ENCODE measurements around the gene BDP1.

Gene BDP1

GRCh38 chr5:71529682-71530081 lies 74.2 kb downstream of the BDP1 start:
- Histone ChIP-seq H3K36me3 (ENCODE audit: insufficient read depth, low read length) (peaks cover 60% of the 10 kb centered on the region), H4K20me1 (ENCODE audit: insufficient read depth, low read length) (no peaks in the 10 kb centered on the region), H2AFZ (ENCODE audit: low read length) (no peak overlapping the region)

GRCh38 chr5:71533142-71533541 lies 77.7 kb downstream of the BDP1 start:
- Histone ChIP-seq H3K9me3 (ENCODE audit: low read length) (no peaks in the 10 kb centered on the region), H4K20me1 (ENCODE audit: insufficient read depth, low read length) (no peaks in the 10 kb centered on the region), H3K4me1 (ENCODE audit: insufficient read depth, low read length, severe bottlenecking) (no peaks in the 10 kb centered on the region), H3K9me2 (ENCODE audit: low read depth, low read length) (no peaks in the 10 kb centered on the region), H3F3A (ENCODE audit: insufficient read depth, low read length) (no peaks in the 10 kb centered on the region), H2AFZ (ENCODE audit: low read length) (no peak overlapping the region), H3K4me3 (ENCODE audit: low read depth, low read length, poor library complexity, severe bottlenecking) (no peak overlapping the region), H3K36me3 (ENCODE audit: insufficient read depth, low read length) (peaks cover 65% of the 10 kb centered on the region), H3K27ac (ENCODE audit: low read depth, low read length, poor library complexity, severe bottlenecking) (no peak overlapping the region), H3K79me2 (ENCODE audit: insufficient read depth, low read length) (no peaks in the 10 kb centered on the region), H3K4me2 (ENCODE audit: low read length) (no peak overlapping the region), H3K9ac (ENCODE audit: low read length) (no peak overlapping the region), H3K27me3 (ENCODE audit: insufficient read depth, low read length) (no peaks in the 10 kb centered on the region)
- TF ChIP-seq CTCF (IDR thresholded peaks at IDR 0.05; ENCODE audit: low read length) (no peak), EZH2 (IDR thresholded peaks at IDR 0.05; ENCODE audit: borderline replicate concordance, low read length) (no peak)

More at GRCh38 chr5:71529682-71530081, 74.2 kb downstream of the BDP1 start:
- H3K4me1 ChIP-seq (ENCODE audit: insufficient read depth, low read length, severe bottlenecking), result no peaks in the 10 kb centered on the region
- H3K9me2 ChIP-seq (ENCODE audit: low read depth, low read length), result no peaks in the 10 kb centered on the region
- H3K9ac ChIP-seq (ENCODE audit: low read length), result no peak overlapping the region
- no peaks in the 10 kb centered on the region for H3K9me3 ChIP-seq (ENCODE audit: low read length)
- no peak overlapping the region for H3K4me3 ChIP-seq (ENCODE audit: low read depth, low read length, poor library complexity, severe bottlenecking)
- no peak overlapping the region for H3K4me2 ChIP-seq (ENCODE audit: low read length)
- no peaks in the 10 kb centered on the region for H3K27me3 ChIP-seq (ENCODE audit: insufficient read depth, low read length)
- no peaks in the 10 kb centered on the region for H3F3A ChIP-seq (ENCODE audit: insufficient read depth, low read length)
- H3K79me2 ChIP-seq (ENCODE audit: insufficient read depth, low read length), result no peaks in the 10 kb centered on the region
- no peak overlapping the region for H3K27ac ChIP-seq (ENCODE audit: low read depth, low read length, poor library complexity, severe bottlenecking)
- TF ChIP-seq CTCF (IDR thresholded peaks at IDR 0.05; ENCODE audit: low read length) (no peak), EZH2 (IDR thresholded peaks at IDR 0.05; ENCODE audit: borderline replicate concordance, low read length) (no peak)

- no peak overlapping the region for H3K4me3 ChIP-seq (ENCODE audit: low read depth, low read length, poor library complexity, severe bottlenecking)
- no peak overlapping the region for H3K4me2 ChIP-seq (ENCODE audit: low read length)
- no peaks in the 10 kb centered on the region for H3K9me3 ChIP-seq (ENCODE audit: low read length)
- no peaks in the 10 kb centered on the region for H4K20me1 ChIP-seq (ENCODE audit: insufficient read depth, low read length)
- no peak overlapping the region for H3K27ac ChIP-seq (ENCODE audit: low read depth, low read length, poor library complexity, severe bottlenecking)
- H3K9me2 ChIP-seq (ENCODE audit: low read depth, low read length), result no peaks in the 10 kb centered on the region
- no peak for TF ChIP-seq CTCF (IDR thresholded peaks at IDR 0.05; ENCODE audit: low read length)
- TF ChIP-seq EZH2 (IDR thresholded peaks at IDR 0.05; ENCODE audit: borderline replicate concordance, low read length), result no peak
- H3F3A ChIP-seq (ENCODE audit: insufficient read depth, low read length), result no peaks in the 10 kb centered on the region
- no peaks in the 10 kb centered on the region for H3K79me2 ChIP-seq (ENCODE audit: insufficient read depth, low read length)
- no peak overlapping the region for H2AFZ ChIP-seq (ENCODE audit: low read length)
- H3K27me3 ChIP-seq (ENCODE audit: insufficient read depth, low read length), result no peaks in the 10 kb centered on the region
- no peaks in the 10 kb centered on the region for H3K4me1 ChIP-seq (ENCODE audit: insufficient read depth, low read length, severe bottlenecking)
- H3K9ac ChIP-seq (ENCODE audit: low read length), result no peak overlapping the region
- H3K36me3 ChIP-seq (ENCODE audit: insufficient read depth, low read length), result peaks cover 60% of the 10 kb centered on the region
Measured at GRCh38 chr5:71533615-71534014, 78.2 kb downstream of the BDP1 start.
